GM21723 (cell line): ENCODE results near the gene PMF1.
"Not testable (repeated sequence)": the region's sequence is repeated elsewhere in the genome, so short reads cannot be mapped to it uniquely, and the experiment has no call there.

Experiments
- ATAC-seq: cut with Tn5 transposase; IDR thresholded peaks from one replicate; pipeline ENCODE4 v1.9.1; 2021; ENCODE audit warnings: mild to moderate bottlenecking, moderate library complexity; ENCODE audit not compliant: unreplicated experiment

PMF1 gene, protein sequence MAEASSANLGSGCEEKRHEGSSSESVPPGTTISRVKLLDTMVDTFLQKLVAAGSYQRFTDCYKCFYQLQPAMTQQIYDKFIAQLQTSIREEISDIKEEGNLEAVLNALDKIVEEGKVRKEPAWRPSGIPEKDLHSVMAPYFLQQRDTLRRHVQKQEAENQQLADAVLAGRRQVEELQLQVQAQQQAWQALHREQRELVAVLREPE

DNA sequence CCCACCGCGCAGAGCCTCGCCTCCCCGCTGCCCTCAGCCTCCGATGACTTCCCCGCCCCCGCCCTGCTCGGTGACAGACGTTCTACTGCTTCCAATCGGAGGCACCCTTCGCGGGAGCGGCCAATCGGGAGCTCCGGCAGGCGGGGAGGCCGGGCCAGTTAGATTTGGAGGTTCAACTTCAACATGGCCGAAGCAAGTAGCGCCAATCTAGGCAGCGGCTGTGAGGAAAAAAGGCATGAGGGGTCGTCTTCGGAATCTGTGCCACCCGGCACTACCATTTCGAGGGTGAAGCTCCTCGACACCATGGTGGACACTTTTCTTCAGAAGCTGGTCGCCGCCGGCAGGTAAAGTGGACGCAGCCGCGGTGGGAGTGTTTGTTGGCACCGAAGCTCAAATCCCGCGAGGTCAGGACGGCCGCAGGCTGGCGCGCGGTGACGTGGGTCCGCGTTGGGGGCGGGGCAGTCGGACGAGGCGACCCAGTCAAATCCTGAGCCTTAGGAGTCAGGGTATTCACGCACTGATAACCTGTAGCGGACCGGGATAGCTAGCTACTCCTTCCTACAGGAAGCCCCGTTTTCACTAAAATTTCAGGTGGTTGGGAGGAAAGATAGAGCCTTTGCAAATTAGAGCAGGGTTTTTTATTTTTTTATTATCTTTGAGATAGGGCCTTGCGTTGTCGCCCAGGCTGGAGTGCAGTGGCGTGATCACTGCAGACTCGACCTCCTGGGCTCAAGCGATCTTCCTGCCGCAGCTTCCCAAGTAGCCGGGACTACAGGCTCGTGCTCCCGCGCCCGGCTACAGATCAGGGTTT lies at the start of gene PMF1:
TSS of gene PMF1 (plus strand) at position 175 of the 811 bp plus-strand sequence. CDS start at position 184, 9 bp downstream.
- ATAC-seq: peak; percentile 87

DNA sequence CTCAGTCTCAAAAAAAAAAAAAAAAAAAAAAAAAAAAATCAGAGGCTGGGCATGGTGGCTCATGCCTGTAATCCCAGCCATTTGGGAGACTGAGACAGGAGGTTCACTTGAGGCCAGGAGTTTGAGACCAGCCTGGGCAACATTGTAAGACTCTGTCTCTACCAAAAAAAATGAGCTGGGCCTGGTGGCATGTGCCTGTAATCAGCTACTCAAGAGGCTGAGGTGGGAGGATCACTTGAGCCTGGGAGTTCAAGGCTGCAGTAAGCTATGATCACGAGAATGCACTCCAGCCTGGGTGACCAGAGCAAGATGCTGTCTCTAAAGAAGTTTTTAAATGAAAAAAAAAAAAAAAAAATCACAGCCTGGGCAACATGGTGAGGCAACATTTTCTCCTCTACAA lies 49.1 kb upstream of the PMF1 start:
- no peak for ATAC-seq

DNA sequence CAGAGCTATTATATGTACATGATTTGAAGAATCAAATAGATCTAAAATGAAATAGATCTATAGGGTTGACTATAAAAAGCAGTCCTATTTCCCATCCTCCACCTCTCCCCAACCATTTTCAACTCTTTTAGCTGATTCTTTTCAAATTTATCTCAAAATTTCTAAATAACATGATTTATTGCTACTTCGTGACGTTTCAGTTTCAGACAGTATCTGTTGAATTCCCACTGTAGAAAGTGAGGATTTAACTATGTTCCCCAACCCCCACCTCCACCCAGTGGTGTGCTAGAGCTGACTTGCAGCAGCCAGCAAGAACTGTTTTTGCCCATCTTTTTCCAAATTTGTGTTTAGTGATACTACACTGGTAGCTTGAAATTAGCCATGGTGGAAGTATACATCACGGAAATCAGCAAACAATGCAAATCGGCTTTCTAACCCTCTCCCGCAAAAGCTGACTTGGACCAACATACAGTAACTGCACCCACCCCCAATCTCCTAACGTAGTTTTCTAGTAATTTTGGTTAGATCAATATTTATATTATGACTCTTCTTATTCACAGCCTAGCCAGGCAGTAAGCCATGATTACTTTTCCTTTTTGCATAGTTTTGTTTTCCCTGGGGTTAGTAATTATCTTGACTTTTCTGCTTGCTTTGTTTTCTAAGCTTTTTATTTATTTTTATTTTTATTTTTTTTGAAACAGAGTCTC lies 48.5 kb upstream of the PMF1 start:
- ATAC-seq: no peak

DNA sequence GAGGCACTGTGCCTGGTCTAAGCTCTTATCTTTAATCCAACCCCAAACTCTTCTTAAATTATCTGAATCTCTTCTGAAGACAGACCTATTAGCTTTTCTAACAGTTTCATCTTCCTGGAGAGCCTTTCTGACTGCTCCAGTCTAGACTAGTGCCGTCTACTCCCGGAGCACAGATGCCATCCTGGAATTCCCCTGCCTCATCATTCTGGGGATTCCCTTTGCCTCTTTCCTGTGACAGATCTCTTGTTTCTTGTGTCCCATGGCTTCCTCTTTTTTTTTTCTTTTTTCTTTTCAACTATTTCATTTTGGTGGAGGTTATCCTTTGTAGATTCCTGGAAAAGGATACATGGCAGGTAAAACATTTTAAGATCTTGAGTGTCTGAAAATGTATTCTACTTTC lies 47.7 kb upstream of the PMF1 start:
- ATAC-seq: no peak

DNA sequence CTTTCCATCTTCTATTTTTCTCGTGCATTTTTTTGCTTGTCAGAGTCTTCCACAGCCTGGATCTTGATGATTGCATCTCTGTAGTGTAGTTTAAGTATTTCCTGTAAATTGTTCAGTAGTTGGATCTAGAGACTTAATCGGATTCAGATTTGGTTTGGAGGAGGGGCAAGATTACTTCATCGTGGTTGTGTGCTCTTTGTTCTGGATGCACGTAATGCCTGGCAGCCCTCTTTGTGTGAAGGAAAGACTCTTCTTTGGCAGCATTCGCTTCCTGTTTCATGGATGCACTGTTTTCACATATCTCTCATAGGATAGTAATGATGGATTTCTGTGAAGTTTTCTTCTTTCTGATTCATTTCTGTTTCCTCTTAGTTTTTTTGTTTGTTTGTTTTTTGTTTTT lies 45.3 kb upstream of the PMF1 start:
- ATAC-seq: no peak

DNA sequence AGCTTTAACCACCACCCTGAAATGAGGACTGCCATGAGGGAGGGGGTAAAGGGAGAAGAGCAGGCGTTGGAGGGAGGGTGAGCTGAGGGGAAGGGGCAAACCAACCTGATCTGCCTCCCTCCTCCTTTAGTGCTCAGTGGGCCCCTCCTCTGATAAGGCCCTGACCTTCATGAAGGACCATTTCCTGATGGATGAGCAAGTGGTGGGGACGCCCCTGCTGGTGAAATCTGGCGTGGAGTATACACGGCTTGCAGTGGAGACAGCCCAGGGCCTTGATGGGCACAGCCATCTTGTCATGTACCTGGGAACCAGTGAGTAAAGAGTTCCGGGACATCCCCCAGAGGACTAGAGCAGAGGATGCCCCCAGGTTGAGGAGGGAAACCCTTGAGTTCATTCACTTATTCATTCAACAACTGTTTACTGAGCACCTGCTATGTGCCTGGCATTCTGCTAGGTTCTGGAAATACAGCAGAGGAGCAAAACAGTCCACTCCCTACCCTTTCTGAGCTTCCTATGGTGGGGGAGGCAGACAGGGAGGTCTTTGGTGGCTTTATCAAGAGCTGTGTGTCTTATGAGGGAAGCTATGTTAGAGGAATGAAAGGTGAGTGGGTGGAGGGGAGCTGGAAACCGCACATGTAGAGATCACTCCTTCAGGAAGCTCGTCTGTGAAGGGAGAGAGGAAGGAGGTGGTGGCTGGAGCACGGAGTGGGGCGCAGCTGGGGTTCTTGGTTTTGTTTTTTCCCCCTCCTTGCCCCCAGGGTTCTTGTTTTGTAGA lies 39.9 kb upstream of the PMF1 start:
- ATAC-seq: no peak

DNA sequence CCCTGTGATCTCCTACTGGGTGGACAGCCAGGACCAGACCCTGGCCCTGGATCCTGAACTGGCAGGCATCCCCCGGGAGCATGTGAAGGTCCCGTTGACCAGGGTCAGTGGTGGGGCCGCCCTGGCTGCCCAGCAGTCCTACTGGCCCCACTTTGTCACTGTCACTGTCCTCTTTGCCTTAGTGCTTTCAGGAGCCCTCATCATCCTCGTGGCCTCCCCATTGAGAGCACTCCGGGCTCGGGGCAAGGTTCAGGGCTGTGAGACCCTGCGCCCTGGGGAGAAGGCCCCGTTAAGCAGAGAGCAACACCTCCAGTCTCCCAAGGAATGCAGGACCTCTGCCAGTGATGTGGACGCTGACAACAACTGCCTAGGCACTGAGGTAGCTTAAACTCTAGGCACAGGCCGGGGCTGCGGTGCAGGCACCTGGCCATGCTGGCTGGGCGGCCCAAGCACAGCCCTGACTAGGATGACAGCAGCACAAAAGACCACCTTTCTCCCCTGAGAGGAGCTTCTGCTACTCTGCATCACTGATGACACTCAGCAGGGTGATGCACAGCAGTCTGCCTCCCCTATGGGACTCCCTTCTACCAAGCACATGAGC lies 36.1 kb upstream of the PMF1 start:
- no peak for ATAC-seq

DNA sequence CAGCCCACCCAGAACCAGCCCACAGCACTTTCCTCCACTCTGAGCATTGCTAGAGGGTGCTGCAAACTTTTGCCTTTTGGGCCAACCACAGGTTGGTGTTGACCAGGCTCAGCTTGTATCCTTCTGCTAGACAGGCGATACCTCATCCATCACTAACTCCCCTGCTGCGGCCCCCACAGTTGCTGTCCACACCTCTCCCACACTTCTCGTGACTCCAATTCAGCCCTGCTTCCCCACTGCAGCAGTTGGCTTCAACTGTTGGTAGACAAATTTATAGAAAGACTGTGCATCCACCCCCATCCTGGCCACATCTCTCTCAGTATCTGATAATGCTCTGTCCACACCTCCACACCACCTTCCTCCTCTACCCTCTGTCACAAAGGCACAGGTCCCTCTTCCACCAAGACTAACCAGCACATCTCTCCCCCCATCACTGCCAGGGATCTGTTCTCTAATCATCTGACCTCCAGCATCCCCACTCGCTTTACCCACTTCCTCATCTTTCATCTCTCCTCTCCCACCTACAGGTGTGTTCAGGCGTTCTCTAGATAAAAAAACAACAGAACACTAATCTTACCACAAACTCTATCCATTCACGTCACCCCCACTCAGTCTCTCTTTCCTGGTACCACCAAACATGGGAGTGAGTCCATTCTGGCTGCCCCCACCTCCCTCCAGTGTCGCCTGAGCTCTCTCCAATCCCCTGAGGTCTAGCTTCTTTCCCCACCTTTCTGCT lies 34.7 kb upstream of the PMF1 start:
- no peak for ATAC-seq

DNA sequence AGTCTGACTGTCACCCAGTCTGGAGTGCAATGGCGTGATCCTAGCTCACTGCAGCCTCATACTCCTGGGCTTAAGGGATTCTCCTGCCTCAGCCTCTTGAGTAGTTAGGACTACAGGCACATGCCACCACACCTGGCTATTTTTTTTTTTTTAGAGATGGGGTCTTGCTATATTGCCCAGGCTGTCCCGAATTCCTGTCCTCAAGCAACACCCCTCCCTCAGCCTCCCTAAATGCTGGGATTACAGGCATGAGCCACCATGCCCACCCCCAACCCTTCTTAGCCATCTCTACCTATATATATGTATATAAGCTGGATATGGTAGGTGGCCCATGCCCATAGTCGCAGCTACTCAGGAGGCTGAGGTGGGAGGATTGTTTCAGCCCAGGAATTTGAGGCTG lies 32.3 kb upstream of the PMF1 start:
- no peak for ATAC-seq

DNA sequence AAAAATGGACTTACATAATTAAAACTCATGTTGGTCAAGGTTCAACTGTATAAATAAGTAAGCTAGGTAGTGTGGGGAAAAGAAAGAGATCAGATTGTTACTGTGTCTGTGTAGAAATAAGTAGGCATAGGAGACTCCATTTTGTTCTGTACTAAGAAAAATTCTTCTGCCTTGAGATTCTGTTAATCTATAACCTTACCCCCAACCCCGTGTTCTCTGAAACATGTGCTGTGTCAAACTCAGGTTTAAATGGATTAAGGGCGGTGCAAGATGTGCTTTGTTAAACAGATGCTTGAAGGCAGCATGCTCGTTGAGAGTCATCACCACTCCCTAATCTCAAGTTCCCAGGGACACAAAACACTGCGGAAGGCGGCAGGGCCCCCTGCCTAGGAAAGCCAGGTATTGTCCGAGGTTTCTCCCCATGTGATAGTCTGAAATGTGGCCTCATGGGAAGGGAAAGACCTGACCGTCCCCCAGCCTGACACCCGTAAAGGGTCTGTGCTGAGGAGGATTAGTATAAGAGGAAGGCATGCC lies 31.3 kb upstream of the PMF1 start:
- ATAC-seq: not testable (repeated sequence)

DNA sequence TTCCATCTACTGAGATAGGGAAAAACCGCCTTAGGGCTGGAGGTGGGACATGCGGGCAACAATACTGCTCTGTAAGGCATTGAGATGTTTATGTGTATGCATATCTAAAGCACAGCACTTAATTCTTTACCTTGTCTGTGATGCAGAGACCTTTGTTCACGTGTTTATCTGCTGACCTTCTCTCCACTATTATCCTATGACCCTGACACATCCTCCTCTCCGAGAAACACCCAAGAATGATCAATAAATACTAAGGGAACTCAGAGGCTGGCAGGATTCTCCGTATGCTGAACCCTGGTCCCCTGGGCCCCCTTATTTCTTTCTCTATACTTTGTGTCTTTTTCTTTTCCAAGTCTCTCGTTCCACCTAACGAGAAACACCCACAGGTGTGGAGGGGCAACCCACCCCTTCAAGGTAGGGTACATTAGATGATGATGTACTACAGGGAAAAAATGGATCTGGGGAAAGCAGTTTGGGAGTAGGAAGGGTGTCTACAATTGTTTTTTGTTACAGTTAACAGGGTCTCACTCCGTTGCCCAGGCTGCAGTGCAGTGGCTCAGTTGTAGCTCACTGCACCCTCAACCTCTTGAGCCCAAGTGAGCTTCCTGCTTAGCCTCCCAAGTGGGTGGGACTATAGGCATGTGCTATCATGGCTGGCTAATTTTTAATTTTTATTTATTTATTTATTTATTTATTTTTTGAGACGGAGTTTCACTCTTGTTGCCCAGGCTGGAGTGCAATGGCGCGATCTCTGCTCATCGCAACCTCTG lies 30.6 kb upstream of the PMF1 start:
- not testable (repeated sequence) for ATAC-seq

DNA sequence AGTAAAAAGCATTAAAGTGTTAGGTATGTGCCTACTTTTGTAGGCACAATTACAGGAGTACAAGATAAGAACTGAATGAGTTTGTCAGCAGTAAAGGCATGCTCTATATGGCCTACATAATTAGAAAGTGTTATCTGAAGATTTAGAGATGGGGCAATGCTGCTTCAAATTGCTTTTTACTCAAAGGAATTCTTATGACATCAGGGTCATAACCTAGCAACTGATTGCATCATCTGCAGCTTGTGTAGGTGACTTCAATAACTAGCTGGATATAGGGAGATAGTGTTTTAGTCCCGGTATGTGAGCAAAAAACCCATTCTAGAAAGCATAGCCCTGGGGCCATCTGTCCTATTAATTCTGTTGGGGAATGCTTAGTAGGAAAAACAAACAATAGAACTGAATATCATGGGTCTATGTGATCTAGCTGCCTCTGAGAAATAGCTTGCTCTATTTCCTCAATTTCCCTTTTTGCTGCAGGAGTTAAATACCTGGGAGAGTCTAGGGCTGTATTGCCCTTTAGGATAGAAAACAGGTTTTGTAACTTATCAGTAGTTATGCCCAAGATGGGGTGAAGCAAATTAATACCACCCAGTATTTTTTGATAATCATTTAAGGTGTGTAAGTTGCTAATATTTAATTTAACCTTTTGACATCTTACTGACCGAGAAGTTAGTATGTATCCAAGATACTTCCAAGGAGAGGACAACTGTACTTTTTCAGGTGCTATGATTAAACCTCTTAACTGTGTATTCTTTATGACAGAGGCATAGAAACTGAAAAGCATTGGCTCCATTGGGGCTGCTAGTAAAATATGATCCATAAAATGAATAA lies 26.2 kb upstream of the PMF1 start:
- ATAC-seq: not testable (repeated sequence)

DNA sequence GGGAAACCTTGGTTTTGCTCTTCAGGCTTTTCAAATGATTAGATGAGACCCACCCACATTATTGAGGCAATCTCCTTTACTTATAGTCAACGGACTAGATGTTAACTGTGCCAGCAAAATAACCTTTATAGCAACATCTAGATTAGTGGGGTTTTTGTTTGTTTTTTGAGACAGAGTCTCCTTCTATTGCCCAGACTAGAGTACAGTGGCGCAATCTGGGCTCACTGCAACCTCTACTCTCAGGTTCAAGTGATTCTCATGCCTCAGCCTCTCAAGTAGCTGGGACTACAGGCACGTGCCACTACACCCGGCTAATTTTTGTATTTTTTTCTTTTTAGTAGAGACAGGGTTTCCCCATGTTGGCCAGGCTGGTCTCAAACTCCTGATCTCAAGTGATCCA lies 22.5 kb upstream of the PMF1 start:
- ATAC-seq: not testable (repeated sequence)

DNA sequence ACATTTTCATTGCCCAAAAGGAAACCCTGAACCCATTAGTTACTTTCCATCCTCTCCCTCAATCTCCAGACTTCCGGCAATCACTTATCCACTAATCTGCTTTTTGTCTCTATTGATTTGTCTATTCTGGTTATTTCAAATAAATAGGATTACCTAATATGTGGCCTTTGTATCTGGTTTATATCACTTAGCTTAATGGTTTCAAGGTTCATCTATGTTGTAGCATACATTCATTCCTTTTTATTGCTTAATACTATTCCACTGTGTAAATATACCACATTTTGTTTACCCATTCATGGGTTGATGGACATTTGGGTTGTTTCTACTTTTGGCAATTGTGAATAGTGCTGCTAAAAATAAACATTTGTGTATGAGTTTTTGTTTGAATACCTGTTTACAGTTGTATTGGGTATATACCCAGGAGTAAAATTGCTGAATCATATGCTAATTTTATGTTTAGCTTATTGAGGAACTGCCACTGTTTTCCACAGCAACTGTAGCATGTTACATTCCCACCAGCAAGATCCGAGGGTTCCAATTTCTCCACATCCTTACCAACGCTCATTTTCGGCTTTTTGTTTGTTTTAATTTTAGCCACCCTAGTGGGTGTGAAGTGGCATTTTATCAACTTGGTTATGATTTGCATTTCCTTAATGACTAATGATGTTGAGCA lies 21.4 kb upstream of the PMF1 start:
- ATAC-seq: no peak

DNA sequence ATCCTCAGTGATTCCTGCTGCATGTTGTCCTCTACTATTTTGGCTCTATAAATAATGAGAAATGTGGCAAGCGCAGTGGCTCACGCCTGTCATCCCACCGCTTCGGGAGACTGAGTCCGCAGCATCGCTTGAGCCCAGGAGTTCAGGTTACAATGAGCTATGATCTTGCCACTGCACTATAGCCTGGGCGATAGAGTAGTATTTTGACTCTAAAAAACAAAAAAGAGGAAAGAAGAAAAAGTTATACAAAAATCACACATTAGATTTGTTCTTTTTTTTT lies 19.7 kb upstream of the PMF1 start:
- no peak for ATAC-seq

DNA sequence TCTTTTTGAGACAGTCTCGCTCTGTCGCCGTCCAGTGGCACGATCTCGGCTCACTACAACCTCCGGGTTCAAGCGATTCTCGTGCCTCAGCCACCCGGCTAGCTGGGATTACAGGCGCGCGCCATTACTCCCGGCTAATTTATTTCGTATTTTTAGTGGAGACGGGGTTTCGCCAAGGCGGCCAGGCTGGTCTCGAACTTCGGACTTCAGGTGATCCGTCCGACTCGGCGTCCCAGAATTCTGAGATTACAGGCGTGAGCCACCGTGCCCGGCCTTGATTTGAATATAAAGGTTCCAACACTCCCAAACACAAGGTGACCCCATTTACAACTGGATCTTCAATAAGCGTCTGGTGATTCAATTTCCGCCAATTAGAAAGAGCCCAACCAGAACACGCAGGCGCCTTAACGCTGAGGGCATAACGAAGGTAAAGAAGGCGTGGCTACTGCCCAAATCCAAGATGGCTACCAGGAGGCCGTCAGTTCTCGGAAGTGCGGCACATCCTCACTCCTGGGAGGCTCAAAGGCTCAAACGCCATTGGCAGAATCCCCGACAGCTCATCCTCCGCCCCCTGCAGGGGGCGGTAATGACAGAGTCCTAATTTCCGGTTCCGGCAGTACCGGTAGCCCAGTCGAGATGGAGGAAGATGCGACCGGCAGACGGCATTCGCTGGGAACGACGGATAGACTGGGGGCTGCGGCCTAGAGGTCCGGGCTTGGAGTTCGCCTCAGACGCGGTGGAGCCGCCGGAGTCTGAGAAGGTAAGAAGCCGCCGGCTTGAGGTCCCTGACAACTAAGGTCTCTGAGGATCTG lies 19.1 kb upstream of the PMF1 start, which contains the start of gene SLC25A44:
TSS of gene SLC25A44 (plus strand) at position 617 of the 812 bp plus-strand sequence. CDS start 5,744 bp downstream, outside the sequence.
- peak; percentile 89 for ATAC-seq

DNA sequence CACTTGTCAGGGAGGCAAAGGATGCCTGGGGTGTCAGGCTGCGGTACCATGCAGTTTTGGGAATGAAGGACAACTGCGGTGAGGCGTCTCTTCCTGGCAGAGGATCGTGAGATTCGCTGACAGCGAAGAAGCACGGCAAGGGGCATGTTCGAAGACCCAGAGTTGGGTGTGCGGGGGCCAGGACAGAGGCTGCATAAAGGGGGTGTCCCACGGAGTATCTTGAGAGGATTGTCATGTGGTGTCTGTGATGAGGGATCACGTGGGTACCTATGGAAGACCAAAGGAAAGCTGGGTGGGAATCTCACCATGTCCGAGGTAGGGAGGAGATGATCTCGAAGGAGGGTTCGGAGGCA lies 18.5 kb upstream of the PMF1 start:
- peak; percentile 16 for ATAC-seq
